T-helper 22 cell (primary cell): ENCODE data around the gene ACTL8.
"Not testable (repeated sequence)": the region's sequence is repeated elsewhere in the genome, so short reads cannot be mapped to it uniquely, and the experiment has no call there.

ENCODE experiments used
- DNase-seq: peaks from one replicate; pipeline ENCODE4 v3.0.0-alpha.2; 2020; ENCODE audit warnings: low read depth

ACTL8 gene

GRCh38 chr1:17735348-17735747, 19.8 kb upstream of the ACTL8 start:
- DNase-seq = no peak

DNA sequence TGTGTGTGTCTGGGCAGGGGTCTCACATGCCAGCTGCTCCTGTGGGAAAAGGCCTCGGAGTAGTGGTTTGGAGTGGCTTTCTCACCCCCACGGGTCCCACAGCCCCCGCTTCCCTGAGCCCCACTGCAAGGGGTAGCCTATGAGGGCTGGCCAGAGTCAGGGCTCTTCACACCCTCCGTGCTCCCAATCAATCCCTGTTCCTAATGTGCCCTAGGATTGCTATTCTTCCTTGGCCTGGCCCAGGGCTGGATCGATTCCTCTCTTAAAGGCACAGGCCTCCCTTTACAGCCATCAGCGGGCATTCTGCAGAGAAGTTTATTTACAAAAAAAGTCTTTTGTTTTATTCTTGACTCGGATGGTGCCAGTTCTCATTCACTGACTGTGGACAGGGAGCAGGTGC, 19.3 kb upstream of the ACTL8 start:
- DNase-seq = no peak

GRCh38 chr1:17736625-17737024, 18.5 kb upstream of the ACTL8 start:
- no peak for DNase-seq

DNA sequence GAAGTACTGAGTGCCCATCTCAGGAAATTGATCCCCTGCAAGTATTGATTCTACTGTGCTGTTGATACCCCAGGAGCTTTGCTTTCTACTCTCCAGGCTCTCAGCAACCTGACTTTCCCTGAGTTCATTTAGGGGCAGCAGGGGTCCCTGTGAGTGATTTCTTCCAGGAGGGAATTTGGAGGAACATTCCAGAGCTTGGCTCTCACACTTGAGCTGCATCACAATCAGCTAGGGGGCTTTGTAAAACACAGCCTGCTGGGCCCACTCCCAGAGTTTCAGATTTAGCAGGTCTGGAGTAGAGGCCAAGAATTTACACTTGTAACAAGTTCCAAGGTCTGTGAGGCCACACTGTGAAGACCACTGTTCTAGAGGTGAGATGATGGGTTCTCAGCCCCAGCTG, 16.1 kb upstream of the ACTL8 start:
- DNase-seq = no peak

GRCh38 chr1:17741052-17741451, 14.1 kb upstream of the ACTL8 start:
- DNase-seq = no peak

- DNase-seq = no peak
Observed at GRCh38 chr1:17742583-17742982, 12.6 kb upstream of the ACTL8 start.

GRCh38 chr1:17743008-17743647, 12.0 kb upstream of the ACTL8 start:
- no peak for DNase-seq

DNA sequence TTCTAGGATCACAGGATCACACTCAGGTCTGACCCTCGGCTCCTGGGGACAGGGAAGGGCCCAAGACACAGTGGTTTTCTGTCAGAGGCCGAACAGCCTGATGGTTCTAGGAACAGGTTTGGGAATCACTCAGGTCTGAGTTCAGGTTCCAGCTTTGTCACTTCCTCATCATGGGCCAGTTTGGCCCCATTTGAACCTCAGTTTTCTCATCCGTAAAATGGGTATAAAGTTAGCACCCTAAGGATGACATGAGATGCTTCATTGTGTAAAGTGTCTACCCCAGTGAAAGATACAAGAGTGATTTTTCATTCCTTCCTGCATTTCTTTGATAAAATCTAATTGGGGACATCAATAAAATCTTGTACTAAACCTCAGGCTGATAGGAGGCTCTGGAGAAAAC, 11.2 kb upstream of the ACTL8 start:
- DNase-seq = no peak

- no peak for DNase-seq
Observed at GRCh38 chr1:17744666-17745478, 10.3 kb upstream of the ACTL8 start.

GRCh38 chr1:17745479-17745955, 9.6 kb upstream of the ACTL8 start:
- no peak for DNase-seq

GRCh38 chr1:17746281-17746680, 8.9 kb upstream of the ACTL8 start:
- not testable (repeated sequence) for DNase-seq

GRCh38 chr1:17746920-17747319, 8.2 kb upstream of the ACTL8 start:
- no peak for DNase-seq

DNA sequence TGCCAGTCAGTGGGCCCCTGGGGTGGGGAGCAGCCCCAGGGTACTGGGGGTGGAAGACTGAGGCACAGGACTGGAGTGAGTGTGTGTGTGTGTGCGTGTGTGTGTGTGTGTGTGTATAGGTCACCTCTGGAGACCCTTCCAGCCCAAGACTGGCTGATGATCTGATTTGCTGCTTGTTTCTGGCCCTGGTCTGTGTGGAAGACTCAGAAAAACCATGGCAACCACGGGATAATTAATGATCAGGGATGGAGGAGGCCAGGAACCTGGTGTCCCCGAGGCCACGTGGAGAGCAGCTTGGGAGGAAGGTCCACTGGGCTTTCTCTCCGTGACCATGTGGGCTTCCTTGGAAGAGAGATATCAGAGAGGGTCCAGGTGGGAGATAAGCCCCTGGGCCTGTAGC, 4.8 kb upstream of the ACTL8 start:
- no peak for DNase-seq

DNA sequence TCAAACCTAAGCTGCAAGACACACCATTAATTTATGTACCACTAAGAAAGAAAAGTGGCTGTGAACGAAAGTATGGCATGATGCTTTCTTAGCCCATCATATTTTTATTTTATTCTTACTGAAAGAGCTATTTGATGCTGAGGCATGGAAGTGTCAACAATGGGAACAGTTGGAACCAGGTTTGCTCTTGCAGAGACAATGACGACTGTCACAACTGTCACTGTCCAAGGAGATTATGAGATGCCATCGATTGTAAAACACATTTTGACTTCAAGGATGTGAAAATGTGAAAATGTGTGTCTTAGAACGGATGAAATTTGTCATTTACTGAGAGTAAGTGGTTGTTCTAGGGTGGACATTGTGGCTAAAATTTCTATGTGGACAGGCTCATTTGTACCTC, 2.8 kb upstream of the ACTL8 start:
- no peak for DNase-seq

GRCh38 chr1:17757426-17757825, 2.3 kb downstream of the ACTL8 start:
- no peak for DNase-seq

DNA sequence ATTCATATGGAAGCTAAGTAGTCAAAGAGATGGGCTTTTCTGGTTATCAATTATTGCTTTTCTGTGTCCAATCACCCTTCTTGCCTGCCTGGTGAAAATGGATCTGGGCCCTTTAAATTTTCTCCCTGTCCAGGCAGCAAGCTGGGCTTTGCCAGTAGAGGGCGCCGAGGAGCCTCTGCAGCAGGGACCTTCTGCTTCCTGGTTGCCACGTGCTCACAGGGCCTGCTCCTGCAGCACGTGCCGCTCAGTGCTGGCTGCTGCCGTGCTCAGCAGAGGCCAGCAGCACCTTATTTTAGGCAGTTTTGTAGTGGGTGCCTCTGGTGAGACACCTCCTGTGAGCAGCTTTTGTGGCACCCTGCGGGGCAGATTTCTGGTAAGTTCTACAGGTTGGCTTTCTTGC, 4.0 kb downstream of the ACTL8 start:
- no peak for DNase-seq

- no peak for DNase-seq
Observed at GRCh38 chr1:17762313-17762712, 7.2 kb downstream of the ACTL8 start.

DNA sequence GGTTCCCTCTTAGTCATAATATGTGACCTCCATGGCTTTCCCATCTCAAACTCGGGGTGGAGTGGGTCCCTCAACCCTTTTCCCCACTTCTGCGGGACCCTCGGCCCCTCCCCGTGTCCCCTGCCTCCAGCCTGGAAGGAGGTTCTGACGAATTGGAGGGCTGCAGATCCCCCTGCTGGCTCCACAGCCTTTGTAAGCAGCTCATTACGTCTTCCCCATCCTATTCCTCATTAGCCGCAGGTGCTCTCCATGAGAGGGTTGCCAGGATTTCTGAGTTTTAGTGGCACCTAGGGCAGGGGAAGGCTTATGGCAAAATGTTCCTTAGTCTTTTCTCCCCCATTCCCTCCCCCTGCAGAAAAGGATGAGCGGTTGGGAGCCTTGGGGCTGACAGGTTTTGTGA, 8.3 kb downstream of the ACTL8 start:
- no peak for DNase-seq

DNA sequence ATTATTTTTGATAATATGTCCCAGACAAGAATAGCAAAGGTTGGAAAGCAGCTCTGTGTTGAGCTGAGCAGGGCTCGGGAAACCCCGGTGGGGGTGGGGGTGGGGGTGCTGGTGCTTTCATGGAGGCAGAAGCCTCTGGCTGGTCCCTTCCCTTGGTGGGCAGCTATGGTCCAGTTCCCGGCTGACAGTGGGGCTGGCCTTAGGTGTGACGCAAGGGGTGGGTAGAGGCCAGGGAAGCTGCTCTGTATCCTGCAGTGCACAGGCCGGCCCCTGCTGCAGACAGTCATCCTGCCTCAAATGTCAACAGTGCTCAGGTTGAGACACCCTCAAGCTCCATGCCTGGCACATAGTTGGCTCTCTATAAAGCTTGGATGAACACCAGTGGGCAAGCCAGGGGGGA, 8.9 kb downstream of the ACTL8 start:
- DNase-seq = no peak

GRCh38 chr1:17764591-17764990, 9.5 kb downstream of the ACTL8 start:
- DNase-seq = no peak

GRCh38 chr1:17765444-17766411, 10.6 kb downstream of the ACTL8 start:
- no peak for DNase-seq

DNA sequence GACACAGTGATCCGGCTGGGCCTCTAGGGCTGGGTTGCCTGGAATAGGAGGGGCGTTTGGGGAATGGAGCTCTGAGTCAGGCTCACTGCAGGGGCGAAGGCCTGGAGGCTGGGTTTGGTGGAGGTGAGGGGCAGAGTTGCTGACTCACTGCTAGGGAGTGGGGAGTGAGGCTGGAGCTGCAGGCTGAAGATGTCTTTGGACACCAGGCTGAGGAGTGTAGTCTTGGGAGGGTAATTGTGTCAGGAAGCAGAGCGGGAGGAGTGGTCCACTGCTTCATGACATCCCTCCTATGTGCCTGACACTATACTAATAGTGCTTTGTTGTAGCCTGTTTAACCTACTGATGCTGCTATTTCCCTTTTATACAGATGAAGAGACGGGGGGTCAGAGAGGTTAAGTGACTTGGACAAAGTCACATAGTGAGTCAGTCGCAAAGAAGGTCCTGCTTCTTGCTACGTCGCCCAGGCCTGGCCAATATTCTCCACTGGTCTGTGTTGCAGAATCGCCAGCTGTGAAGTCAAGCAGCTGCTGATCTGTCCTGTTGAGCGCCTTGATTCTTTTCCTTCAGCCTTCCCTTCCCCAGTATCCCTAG, 13.6 kb downstream of the ACTL8 start:
- DNase-seq = no peak
